ENCODE results near the gene SWT1. TPM values are rescaled to one million over a fixed set of nuclear protein-coding genes. Genes with fewer than 3 reads are reported as not detected.

SWT1 gene
- total and polyA plus RNA-seq, 9 of the 15 experiments (the other 6 are each of a cell fraction or from before 2014, with no cell fraction given): 1.5 to 3.4 (median 2.3) TPM

- no peak for TF ChIP-seq MGA (IDR thresholded peaks at IDR 0.05)
Measured at GRCh38 chr1:185314411-185314810, 157.4 kb downstream of the SWT1 start (continued).
